HEK293 (cell line): ENCODE results near the gene PTX4.

Experiments
- ZNF274 ChIP-seq, 2 experiments: fragments of 200-500 bp in 1 of 2; fragments of 450-650 bp in 1 of 2; sonication (Bioruptor generic) in 1 of 2; formaldehyde crosslinking in 1 of 2; IDR thresholded peaks; 2 replicates each; pipeline versions ENCODE4 v1.5.1 to v1.6.1; 2014 to 2016; ENCODE audit warnings: borderline replicate concordance in 1 of 2, inconsistent platforms in 1 of 2, low read length in 1 of 2, missing biosample characterization in 1 of 2, missing genetic modification characterization in 1 of 2
- TF ChIP-seq, protein P1 (sequence below): fragments of 450-650 bp; formaldehyde crosslinking; IDR thresholded peaks from 2 replicates; pipeline ENCODE4 v1.5.1; 2016; ENCODE audit warnings: missing biosample characterization, missing genetic modification characterization

DNA sequence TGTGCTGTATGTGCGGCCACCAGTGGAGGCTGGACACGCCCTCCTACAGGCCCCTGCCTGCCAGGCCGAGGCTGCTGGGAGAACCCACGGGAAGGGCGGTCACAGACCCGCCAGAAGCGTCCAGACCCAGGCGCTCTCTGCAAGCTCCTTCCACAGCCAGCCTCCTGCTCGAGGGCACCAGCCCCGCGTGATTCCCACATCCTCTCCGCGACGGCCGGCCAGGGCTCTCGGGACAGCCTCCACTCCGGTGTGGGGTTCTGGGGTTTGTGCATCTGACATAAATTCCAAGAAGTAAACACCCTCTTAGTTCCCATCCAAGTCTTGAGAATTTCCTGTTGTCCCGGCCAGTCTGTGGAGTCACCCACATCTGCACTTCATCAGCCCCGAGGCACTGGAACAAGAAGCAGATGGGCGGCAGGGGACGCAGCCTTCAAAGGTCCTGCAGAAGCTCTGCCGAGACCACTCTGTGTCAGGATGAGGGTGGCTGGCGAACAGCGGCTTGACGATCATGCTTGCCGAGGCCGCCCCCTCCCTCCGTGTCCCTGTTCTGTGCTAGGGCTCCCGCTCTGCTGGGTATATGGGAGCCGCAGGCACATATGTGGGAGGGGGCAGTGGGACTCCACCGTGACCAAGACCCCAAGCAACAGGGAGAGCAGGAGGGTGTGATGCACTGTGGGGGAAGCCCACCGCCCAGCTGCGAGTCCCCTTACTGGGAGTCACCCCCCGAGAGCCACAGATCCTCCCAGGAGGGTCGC, 42.3 kb upstream of the PTX4 start:
- TF ChIP-seq, protein P1, sequence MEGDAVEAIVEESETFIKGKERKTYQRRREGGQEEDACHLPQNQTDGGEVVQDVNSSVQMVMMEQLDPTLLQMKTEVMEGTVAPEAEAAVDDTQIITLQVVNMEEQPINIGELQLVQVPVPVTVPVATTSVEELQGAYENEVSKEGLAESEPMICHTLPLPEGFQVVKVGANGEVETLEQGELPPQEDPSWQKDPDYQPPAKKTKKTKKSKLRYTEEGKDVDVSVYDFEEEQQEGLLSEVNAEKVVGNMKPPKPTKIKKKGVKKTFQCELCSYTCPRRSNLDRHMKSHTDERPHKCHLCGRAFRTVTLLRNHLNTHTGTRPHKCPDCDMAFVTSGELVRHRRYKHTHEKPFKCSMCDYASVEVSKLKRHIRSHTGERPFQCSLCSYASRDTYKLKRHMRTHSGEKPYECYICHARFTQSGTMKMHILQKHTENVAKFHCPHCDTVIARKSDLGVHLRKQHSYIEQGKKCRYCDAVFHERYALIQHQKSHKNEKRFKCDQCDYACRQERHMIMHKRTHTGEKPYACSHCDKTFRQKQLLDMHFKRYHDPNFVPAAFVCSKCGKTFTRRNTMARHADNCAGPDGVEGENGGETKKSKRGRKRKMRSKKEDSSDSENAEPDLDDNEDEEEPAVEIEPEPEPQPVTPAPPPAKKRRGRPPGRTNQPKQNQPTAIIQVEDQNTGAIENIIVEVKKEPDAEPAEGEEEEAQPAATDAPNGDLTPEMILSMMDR (tag by site-specific recombination) = no peak
- TF ChIP-seq ZNF274 (IDR thresholded peaks at IDR 0.05; ENCODE audit: low read length) (no peak), ZNF274 (tag by site-specific recombination; IDR thresholded peaks at IDR 0.05; ENCODE audit: borderline replicate concordance) (no peak)
